Activated CD4-positive, CD25-positive, alpha-beta regulatory T cell treated with anti-CD3 and anti-CD28 coated beads, Interleukin-2, amount 50 U/mL, for 24 hours (primary cell): Measurements from ENCODE around the gene C3orf49.

Experiments used
- ATAC-seq, 2 donors: fragments of 150-1000 bp; cut with Tn5 transposase; one replicate each; pipeline ENCODE4 v1.10.0; 2021; ENCODE audit warnings: mild to moderate bottlenecking in 1 of 2, moderate library complexity in 1 of 2

The C3orf49 gene

GRCh38 chr3:63819151-63819398, at the start of gene C3orf49:
C3orf49 (plus strand) TSS chr3:63819299; CDS start chr3:63819472, 173 bp downstream.
- ATAC-seq: no peak

GRCh38 chr3:63774781-63775180, 44.3 kb upstream of the C3orf49 start:
- ATAC-seq: no peak

GRCh38 chr3:63779227-63779626, 39.9 kb upstream of the C3orf49 start:
- ATAC-seq: no peak

- no peak for ATAC-seq
These were observed 27.1 kb upstream of the C3orf49 start for GRCh38 chr3:63791974-63792373.

- ATAC-seq: no peak
These were observed 23.7 kb upstream of the C3orf49 start for GRCh38 chr3:63795438-63795837.

- ATAC-seq: no peak
These were observed 20.6 kb upstream of the C3orf49 start for GRCh38 chr3:63798544-63798943.

GRCh38 chr3:63798949-63799348, 20.1 kb upstream of the C3orf49 start:
- ATAC-seq: no peak

GRCh38 chr3:63800097-63800496, 19.0 kb upstream of the C3orf49 start:
- no peak for ATAC-seq

- ATAC-seq: no peak
These were observed 15.2 kb upstream of the C3orf49 start for GRCh38 chr3:63803911-63804310.

- no peak for ATAC-seq
These were observed 11.0 kb upstream of the C3orf49 start for GRCh38 chr3:63807961-63808565.

GRCh38 chr3:63808633-63809032, 10.5 kb upstream of the C3orf49 start:
- ATAC-seq: no peak

- ATAC-seq: no peak
These were observed 9.5 kb upstream of the C3orf49 start for GRCh38 chr3:63809607-63810006.

GRCh38 chr3:63814237-63814636, 4.9 kb upstream of the C3orf49 start:
- ATAC-seq: no peak

GRCh38 chr3:63817225-63817624, 1.9 kb upstream of the C3orf49 start:
- ATAC-seq: no peak

GRCh38 chr3:63818282-63819150, 583 bp upstream of the C3orf49 start:
- peak; percentile 38 to 56 for ATAC-seq

GRCh38 chr3:63824309-63824708, 5.2 kb downstream of the C3orf49 start:
- ATAC-seq: no peak

GRCh38 chr3:63830526-63830925, 11.4 kb downstream of the C3orf49 start:
- no peak for ATAC-seq

- ATAC-seq: no peak
These were observed 13.3 kb downstream of the C3orf49 start for GRCh38 chr3:63832395-63832794.

- no peak for ATAC-seq
These were observed 22.6 kb downstream of the C3orf49 start for GRCh38 chr3:63841704-63842103.

- no peak for ATAC-seq
These were observed 23.0 kb downstream of the C3orf49 start for GRCh38 chr3:63842127-63842526.

GRCh38 chr3:63845215-63845614, 26.1 kb downstream of the C3orf49 start:
- no peak for ATAC-seq

GRCh38 chr3:63847718-63848450, 28.8 kb downstream of the C3orf49 start:
- ATAC-seq: no peak

- ATAC-seq: no peak
These were observed 30.1 kb downstream of the C3orf49 start for GRCh38 chr3:63849175-63849574.

- no peak for ATAC-seq
These were observed 32.2 kb downstream of the C3orf49 start for GRCh38 chr3:63851287-63851686.
